ENCODE data around the gene CCDC68.
A peak's percentile ranks its signal among the peaks of the same experiment; 100 is the strongest.
"Not testable (repeated sequence)": the region's sequence is repeated elsewhere in the genome, so short reads cannot be mapped to it uniquely, and the experiment has no call there.

The CCDC68 gene, protein sequence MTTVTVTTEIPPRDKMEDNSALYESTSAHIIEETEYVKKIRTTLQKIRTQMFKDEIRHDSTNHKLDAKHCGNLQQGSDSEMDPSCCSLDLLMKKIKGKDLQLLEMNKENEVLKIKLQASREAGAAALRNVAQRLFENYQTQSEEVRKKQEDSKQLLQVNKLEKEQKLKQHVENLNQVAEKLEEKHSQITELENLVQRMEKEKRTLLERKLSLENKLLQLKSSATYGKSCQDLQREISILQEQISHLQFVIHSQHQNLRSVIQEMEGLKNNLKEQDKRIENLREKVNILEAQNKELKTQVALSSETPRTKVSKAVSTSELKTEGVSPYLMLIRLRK

DNA sequence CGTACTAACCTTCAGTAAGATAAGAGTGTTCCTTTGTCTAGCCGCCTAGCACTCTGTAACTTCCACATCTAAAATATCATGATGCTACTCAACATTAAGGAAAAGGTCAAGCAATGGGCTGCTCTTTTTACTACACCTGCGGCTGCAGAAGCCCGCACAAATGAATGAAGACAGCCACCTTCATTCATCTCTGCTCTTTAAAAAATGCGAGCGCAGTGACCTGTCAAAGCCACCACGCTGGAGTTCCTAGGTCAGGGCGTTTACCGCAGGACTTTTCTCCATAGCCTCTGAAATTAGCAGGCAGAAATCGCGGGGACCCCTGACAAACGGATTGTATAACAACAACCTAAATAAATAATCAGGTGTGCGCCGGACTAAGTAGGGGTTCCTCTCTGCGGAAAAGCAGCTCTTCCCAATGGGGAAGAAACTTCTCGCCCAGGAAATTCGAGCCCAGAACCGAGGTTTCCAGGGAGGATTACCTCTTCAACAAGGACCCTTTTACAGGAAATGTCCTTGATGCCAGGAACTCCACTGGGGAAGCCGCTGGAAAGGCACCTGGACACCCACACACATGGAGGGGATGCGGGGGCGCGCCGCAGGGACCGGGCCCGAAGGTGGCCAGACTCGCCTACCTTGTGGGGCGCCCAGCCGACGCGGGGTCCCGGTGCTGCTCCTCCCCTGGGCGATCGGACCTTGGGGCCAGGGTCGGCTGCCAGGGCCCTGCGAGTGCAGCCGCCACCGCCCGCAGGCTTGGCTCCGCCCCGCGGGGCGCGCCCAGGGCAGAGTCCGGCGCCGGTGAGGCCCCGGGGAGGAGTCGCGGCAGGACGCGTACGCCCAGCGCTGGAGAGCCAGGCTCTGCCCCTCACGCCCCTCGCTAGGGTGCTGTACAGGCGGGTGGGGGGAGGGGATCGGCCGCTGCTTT lies at the start of gene CCDC68:
CCDC68 (minus strand) TSS at position 758 of the 922 bp plus-strand sequence. CDS start 16,670 bp downstream, outside the sequence.
- peak; percentile 47 for DNase-seq

- DNase-seq = peak; percentile 14
Measured at GRCh38 chr18:55007602-55008001, 48.3 kb upstream of the CCDC68 start.

DNA sequence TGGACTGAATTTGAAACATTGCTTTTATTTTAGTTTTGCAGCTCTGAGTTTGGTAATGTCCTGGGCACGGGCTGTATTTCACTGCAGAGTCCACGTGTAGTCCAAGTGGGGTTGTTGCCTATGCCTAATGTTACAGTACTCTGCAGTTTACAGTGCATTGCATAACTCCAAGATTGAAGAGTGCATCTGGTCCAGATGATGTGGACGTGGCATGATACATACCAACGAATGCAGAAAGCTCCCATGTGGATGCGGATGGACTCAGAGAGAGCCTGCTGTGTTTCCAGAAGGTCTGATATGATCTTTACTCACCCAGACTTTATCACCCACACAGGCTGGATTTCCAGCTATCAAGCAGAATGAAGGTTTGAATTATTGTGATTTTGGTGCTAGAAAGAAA lies 44.4 kb upstream of the CCDC68 start:
- DNase-seq = no peak

DNA sequence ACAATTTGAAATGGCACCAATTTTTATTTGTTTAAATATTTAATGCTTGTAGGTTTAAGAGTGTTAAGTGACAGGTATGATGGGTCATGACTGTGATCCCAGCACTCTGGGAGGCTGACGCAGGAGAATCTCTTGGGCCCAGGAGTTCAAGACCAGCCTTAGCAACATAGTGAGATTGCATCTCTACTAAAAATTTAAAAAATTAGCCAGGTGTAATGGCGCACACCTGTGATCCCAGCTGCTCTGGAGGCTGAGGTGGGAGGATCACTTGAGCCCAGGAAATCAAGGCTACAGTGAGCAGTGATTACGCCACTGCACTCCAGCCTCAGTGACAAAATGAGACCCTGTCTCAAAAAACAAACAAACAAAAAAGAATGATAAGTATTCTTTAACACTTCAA lies 43.0 kb upstream of the CCDC68 start:
- no peak for DNase-seq

DNA sequence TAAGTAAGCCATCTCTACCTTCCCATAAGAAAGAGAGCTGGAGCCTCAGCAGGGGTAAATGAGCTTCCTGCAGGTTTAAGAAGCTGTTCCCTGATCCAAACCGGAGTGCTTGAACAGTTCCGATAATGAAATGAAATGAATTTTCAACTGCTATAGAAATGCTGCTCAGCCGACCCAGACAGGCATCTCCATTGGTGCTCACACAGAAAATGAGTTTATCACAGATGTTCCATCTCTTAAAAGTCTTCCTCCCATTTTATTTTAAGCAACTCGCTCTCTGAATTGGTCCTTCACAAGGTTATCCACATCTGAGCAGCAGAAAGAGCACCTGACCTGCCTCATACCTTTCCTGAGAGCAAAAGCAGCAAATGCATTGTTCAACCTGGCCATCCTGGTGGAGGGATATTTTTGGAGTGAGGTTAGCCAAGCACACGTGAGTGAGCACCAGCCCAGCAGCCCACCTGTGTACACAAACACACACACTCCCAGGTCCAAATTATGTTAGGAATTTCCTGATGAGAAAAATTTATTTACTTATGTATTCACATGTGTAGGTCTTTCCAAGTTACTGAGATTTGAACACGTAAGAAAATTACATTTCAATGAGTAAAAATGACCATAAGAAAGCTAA lies 42.2 kb upstream of the CCDC68 start:
- DNase-seq = no peak

DNA sequence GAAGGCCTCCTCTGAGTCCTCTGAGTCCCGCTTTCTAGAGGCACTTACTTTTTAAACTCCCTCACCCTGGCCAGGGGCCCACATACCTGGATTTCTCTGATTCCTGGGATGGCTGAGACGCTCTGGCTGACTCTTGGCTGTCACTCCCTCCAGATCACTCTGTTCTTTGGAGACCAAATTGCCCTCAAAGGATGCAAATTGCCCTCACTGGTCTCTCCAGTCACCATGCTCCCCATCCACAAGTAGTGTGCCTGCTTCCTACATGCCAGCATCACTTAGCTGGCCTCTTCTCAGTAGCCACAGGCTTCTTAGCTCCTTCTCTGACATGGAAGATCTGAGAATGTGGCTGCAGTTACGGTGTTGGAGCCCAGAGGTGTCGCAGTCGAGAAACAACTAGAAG lies 41.3 kb upstream of the CCDC68 start:
- DNase-seq = no peak

GRCh38 chr18:54999016-54999415 lies 39.8 kb upstream of the CCDC68 start:
- no peak for DNase-seq

DNA sequence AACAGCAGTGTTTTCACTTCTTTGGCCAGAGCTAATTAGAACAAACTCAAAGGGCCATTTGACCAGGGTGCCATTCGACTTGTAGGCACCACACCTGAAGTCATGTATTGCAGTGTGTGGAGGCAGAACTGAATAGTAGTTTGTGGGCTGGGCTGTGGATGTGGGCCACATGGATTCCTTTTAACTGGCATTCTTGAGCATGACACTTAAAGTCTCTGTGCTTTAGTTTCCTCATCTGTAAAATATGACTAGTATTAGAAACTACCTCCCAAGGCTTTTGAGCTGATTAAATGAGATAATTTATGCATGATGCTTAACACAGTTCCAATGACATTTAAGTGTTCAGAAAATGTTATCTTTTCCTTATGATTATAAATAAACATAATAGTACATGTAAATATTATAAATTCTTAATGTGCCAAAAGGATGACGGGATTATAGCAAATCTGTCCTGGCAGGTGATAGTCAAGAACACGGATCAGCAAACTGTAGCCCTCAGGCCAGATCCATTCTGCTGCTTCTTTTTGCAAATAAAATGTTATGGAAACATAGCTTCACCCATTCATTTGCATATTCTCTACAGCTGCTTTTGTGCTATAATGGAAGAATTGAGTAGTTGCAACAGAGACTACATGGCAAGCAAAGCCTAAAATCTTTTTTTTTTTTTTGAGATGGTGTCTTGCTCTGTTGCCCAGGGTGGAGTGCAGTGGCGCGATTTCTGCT lies 36.3 kb upstream of the CCDC68 start:
- DNase-seq = no peak

DNA sequence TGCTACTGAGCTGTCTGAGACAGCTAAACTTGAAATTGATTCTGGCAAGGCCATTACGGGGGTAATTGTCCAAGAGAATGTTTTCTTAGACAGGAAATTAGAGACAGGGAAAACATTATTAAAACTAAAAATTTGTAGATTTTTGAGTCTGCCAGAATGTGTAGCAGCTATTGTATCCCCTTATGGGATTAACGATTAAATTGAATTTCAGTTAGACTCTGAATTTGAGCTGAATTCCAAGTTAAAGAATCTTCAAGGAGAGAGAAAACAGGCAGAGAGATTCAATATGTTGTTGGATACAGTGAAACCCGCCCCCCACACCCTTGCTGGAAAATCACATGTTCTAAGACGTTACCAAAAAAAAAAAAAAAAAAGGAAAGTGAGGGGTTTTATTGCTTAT lies 32.7 kb upstream of the CCDC68 start:
- peak; percentile 19 for DNase-seq

- DNase-seq = no peak
Measured at GRCh38 chr18:54984908-54985307, 25.6 kb upstream of the CCDC68 start.

- no peak for DNase-seq
Measured at GRCh38 chr18:54983791-54984190, 24.5 kb upstream of the CCDC68 start.

DNA sequence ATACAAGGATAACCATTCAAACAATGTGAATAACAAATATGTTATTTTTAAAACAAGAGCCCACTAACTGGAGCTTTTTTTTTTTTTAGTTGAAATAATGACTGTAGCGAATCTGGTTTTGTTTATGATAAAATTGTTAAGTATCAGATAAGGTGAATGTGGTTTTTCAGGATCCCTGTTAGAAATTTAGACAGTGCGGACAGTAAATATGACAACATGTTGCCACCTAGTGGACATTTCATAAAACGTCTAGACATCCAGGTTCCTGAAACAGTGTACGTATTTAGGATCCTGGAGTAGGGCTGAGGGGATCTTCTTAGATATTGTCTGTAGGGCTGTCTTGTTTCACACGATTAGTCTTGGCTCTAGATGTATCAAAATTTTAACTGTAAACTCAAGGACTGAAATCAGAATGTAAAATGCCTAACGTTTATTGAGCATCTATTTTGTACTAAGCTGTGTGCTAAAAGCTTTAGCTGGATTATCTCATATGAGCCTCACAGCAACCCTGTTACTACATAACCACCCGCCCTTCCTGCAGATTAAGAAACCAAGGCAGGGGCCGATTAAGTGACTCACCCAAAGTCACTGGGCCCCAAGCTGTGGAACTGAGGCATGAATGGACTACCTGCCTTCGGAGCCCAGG lies 23.9 kb upstream of the CCDC68 start:
- peak; percentile 78 for DNase-seq

GRCh38 chr18:54981076-54981475 lies 21.8 kb upstream of the CCDC68 start:
- DNase-seq = no peak

DNA sequence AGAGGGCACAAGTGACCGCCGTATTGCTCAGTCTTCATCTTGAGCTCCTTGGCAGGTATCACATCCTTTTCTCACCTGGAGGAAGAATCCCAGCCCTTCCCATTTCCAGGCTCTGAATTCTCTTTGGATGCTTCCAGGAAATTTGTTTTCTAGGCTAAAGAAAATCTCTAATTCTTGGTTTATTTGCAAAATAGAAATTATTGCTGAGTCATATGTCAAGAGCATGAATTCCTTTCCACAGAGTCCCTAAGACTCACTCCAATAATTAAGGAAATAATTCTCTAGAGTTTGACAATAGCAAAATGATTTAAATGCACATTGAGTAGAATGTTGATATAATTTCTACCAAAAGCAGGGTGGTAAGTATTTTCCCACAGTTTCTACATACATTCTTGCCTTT lies 16.3 kb upstream of the CCDC68 start:
- DNase-seq = no peak

- no peak for DNase-seq
Measured at GRCh38 chr18:54973046-54973445, 13.8 kb upstream of the CCDC68 start.

DNA sequence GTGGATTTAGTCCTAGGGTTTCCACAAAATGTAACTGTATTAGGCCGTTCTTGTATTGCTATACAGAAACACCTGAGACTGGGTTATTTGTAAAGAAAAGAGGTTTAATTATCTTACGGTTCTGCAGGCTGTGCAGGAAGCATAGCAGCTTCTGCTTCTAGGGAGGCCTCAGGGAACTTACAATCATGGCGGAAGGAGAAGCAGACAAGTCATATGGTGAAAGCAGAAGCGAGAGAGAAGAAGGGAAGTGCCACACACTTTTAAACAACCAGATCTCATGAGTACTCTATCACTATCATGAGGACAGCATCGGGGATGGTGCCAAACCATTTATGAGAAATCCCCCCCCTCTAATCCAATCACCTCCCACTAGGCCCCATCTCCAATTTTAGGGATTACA lies 9.5 kb upstream of the CCDC68 start:
- DNase-seq = no peak

DNA sequence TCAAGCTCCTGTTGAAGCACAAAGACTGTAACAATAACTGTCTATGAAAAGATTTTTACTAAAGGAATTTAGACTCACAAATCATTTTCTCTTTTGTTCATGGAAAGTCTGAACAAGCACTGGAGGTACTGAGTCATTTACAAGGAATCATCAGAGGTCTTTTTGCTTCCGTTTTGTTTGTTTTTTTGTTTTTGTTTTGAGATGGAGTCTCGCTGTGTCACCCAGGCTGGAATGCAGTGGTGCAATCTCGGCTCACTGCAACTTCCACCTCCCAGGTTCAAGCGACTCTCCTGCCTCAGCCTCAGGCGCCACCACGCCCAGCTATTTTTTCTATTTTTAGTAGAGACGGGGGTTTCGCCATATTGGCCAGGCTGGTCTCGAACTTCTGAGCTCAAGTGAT lies 9.0 kb upstream of the CCDC68 start:
- not testable (repeated sequence) for DNase-seq

GRCh38 chr18:54967786-54968185 lies 8.5 kb upstream of the CCDC68 start:
- no peak for DNase-seq

DNA sequence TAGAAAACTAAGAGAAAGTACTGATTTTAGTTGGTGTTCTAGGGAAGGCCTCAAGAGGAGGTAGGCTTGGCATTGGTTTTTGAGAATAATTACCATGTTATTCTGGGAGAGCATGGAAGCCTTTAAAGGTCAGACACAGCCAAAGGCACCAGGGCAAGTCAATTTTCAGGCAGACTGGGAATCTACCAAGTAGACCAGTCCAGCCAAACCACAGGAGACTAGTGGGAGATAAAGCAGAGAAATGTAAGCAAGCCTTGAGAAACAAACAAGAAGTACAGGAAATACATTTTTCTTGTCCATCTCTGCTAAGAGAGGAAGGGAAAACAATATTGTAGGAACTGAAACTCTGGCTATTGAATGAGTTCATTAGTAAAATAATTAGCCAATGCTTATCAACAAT lies 5.5 kb upstream of the CCDC68 start:
- DNase-seq = no peak

- DNase-seq = no peak
Measured at GRCh38 chr18:54962919-54963645, 3.8 kb upstream of the CCDC68 start.

GRCh38 chr18:54961868-54962267 lies 2.6 kb upstream of the CCDC68 start:
- DNase-seq = no peak

DNA sequence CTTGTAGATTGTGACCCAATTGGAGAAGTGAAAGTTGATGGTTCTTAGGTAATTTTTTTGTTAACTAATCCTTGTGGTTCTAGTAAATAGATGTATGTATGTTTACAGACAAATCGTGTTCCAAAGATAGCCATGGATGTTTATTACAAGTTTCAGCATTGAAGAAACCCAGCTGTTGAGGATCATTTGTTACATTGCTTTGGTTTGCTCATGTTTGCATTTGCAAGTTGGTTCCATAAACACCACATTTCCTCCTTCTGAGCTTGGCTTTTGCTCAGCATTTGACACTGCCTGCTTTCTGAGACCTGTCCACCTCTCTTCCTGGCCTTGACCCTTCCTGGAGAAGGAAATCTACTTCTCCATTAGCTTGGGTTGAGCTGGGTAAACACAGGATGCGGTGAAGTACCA lies 1.8 kb upstream of the CCDC68 start:
- DNase-seq = no peak
